Endothelial cell of umbilical vein (primary cell): ENCODE measurements around the gene N4BP3. TPM values are rescaled to one million over a fixed set of nuclear protein-coding genes. Genes with fewer than 3 reads are reported as not detected.

Experiments
- BruUV-seq: library from RNA; stranded (reverse); fragments of 400-500 nt; replicated peaks from 2 replicates; lab custom pipeline; 2021; lab: Mats Ljungman, UMichigan
- CTCF ChIA-PET: fragments of 300-600, 350-600 bp; sonication (Branson Sonifier 250); formaldehyde crosslinking; loops from one replicate; lab custom pipeline; 2021; ENCODE audit warnings: antibody characterized with exemption, inconsistent platforms; lab: Charles Lee
- POLR2A ChIA-PET: fragments of 300-600, 350-600 bp; sonication (Branson Sonifier 250); formaldehyde crosslinking; loops from one replicate; lab custom pipeline; 2021; ENCODE audit warnings: antibody characterized with exemption, inconsistent platforms; lab: Charles Lee
- DNase-seq: peaks from one replicate; pipeline ENCODE4 v3.0.0-alpha.2; 2011; ENCODE audit warnings: low read depth, low spot score
- FAIRE-seq: peaks from 2 replicates; lab custom pipeline; 2011; peaks lifted over from hg19 to GRCh38; lab: Jason Lieb, UNC
- H2AFZ ChIP-seq: 2 replicates; pipeline ENCODE4 v1.6.0; 2012; ENCODE audit warnings: low read depth, low read length, control low read depth, inconsistent platforms
- H3K27ac ChIP-seq: 2 replicates; pipeline ENCODE4 v1.5.1; 2011; ENCODE audit warnings: low read depth, mild to moderate bottlenecking, control low read depth, low read length, moderate library complexity; ENCODE audit not compliant: insufficient read depth
- H3K27me3 ChIP-seq, 2 experiments: 2 replicates each; pipeline versions ENCODE4 v1.6.0 to v1.6.1; 2011; ENCODE audit warnings: low read length in 2 of 2, mixed read lengths in 1 of 2; ENCODE audit not compliant: control insufficient read depth in 2 of 2, insufficient read depth in 2 of 2
- H3K36me3 ChIP-seq, 2 experiments: 2 replicates in 1 of 2; 3 replicates in 1 of 2; pipeline ENCODE4 v1.5.1; 2011; ENCODE audit warnings: low read length in 2 of 2, mild to moderate bottlenecking in 1 of 2, moderate library complexity in 1 of 2; ENCODE audit not compliant: control insufficient read depth in 2 of 2, insufficient read depth in 2 of 2; ENCODE audit errors: extremely low read depth in 1 of 2
- H3K4me1 ChIP-seq: 3 replicates; pipeline ENCODE4 v1.5.1; 2011; ENCODE audit warnings: mild to moderate bottlenecking, low read length; ENCODE audit not compliant: control insufficient read depth, insufficient read depth; ENCODE audit errors: extremely low read depth
- H3K4me2 ChIP-seq: 2 replicates; pipeline ENCODE4 v1.6.1; 2011; ENCODE audit warnings: low read length, control low read depth, mixed read lengths; ENCODE audit not compliant: insufficient read depth
- H3K4me3 ChIP-seq, 3 experiments: fragments of 200-600 bp in 1 of 3; sonication (generic), shearing (Covaris generic) in 1 of 3; replicated peaks in 1 of 3; 2 replicates each; pipeline ENCODE4 v1.5.1; 2011 to 2016; ENCODE audit warnings: control low read depth in 3 of 3, low read length in 3 of 3, mild to moderate bottlenecking in 2 of 3, inconsistent platforms in 1 of 3, low read depth in 1 of 3, moderate library complexity in 1 of 3; ENCODE audit not compliant: insufficient read depth in 1 of 3
- H3K79me2 ChIP-seq: 2 replicates; pipeline ENCODE4 v1.6.0; 2012; ENCODE audit warnings: low read length, inconsistent platforms; ENCODE audit not compliant: control insufficient read depth, insufficient read depth
- H3K9ac ChIP-seq: replicated peaks from 2 replicates; pipeline ENCODE3; 2011; ENCODE audit warnings: low read length, control low read depth; ENCODE audit not compliant: insufficient read depth; ENCODE audit errors: extremely low read depth
- H3K9me1 ChIP-seq: replicated peaks from 3 replicates; pipeline ENCODE4 v1.6.0; 2011; ENCODE audit warnings: mild to moderate bottlenecking, low read length; ENCODE audit not compliant: control insufficient read depth, insufficient read depth; ENCODE audit errors: extremely low read depth
- H3K9me3 ChIP-seq: replicated peaks from 2 replicates; pipeline ENCODE4 v1.5.1; 2012; ENCODE audit warnings: low read length, inconsistent platforms; ENCODE audit not compliant: control insufficient read depth, insufficient read depth
- H4K20me1 ChIP-seq: replicated peaks from 2 replicates; pipeline ENCODE3; 2011; ENCODE audit warnings: mild to moderate bottlenecking, low read length; ENCODE audit not compliant: control insufficient read depth, insufficient read depth; ENCODE audit errors: extremely low read depth
- CTCF ChIP-seq, 2 donors: IDR thresholded peaks; 1 replicate in 1 of 2; 2 replicates in 1 of 2; pipeline ENCODE4 v1.5.1; 2011; ENCODE audit warnings: low read length in 2 of 2, mild to moderate bottlenecking in 2 of 2, moderate library complexity in 2 of 2, control low read depth in 1 of 2, inconsistent platforms in 1 of 2, low read depth in 1 of 2; ENCODE audit not compliant: insufficient read depth in 1 of 2; ENCODE audit errors: extremely low read depth in 1 of 2
- EZH2 ChIP-seq: IDR thresholded peaks from 2 replicates; pipeline ENCODE4 v1.6.1; 2012; ENCODE audit warnings: borderline replicate concordance, low read depth, mild to moderate bottlenecking, moderate library complexity, low read length, inconsistent platforms; ENCODE audit not compliant: severe bottlenecking
- FOS ChIP-seq: IDR thresholded peaks from 2 replicates; pipeline ENCODE4 v1.6.1; 2011; ENCODE audit warnings: mild to moderate bottlenecking, low read length, moderate library complexity, borderline replicate concordance; ENCODE audit not compliant: insufficient read depth
- GATA2 ChIP-seq: IDR thresholded peaks from 2 replicates; pipeline ENCODE4 v1.7.0; 2011; ENCODE audit warnings: low read depth, mild to moderate bottlenecking, moderate library complexity, mixed read lengths, low read length; ENCODE audit not compliant: insufficient read length, insufficient read depth
- JUN ChIP-seq: IDR thresholded peaks from 2 replicates; pipeline ENCODE4 v1.6.1; 2011; ENCODE audit warnings: borderline replicate concordance, low read depth; ENCODE audit not compliant: insufficient read length, insufficient read depth
- MAX ChIP-seq: IDR thresholded peaks from 2 replicates; pipeline ENCODE4 v1.6.1; 2011; ENCODE audit not compliant: insufficient read depth, insufficient read length
- MYC ChIP-seq: IDR thresholded peaks from one replicate; pipeline ENCODE4 v1.6.1; 2011; ENCODE audit warnings: mild to moderate bottlenecking, low read depth, low read length
- POLR2A ChIP-seq: IDR thresholded peaks from 2 replicates; pipeline ENCODE4 v1.6.1; 2012; ENCODE audit warnings: low read depth, mild to moderate bottlenecking, control low read depth, low read length
- POLR2AphosphoS5 ChIP-seq: IDR thresholded peaks from 2 replicates; pipeline ENCODE4 v1.6.1; 2012; ENCODE audit warnings: low read depth, mild to moderate bottlenecking, control low read depth, low read length, moderate library complexity; ENCODE audit not compliant: insufficient read depth
- dilution Hi-C: fragments of 300-500 bp; cut with MboI; formaldehyde crosslinking; loops from one replicate; pipeline ENCODE4 v1.15.0; 2019; ENCODE audit warnings: low sequenced_read_pairs; ENCODE audit not compliant: extremely low pct_ligation_motif_present
- intact Hi-C: fragments of 100-400 bp; cut with micrococcal nuclease; formaldehyde crosslinking; loops from one replicate; pipeline ENCODE4 v1.10.0; 2022
- polyA plus RNA-seq, 4 experiments: library from polyadenylated mRNA; depleted of rRNA in 3 of 4; stranded (reverse) in 3 of 4; unstranded in 1 of 4; fragments of >200 nt; gene quantifications; 2 replicates each; pipeline versions ENCODE4 v1.2.1 to v1.2.3, GENCODE V29; 2011 to 2012; ENCODE audit warnings: missing spikeins in 1 of 4
- total RNA-seq: library from RNA; stranded (reverse); gene quantifications from 2 replicates; pipeline ENCODE4 v1.2.3, GENCODE V29; 2021

Gene N4BP3
- total and polyA plus RNA-seq, 2 donors (not counting 3 experiments of a cell fraction or from before 2014, with no cell fraction given) = 11.8 to 38.2 TPM

GRCh38 chr5:178162481-178162880, 49.1 kb downstream of the N4BP3 start:
- DNase-seq (no peak), FAIRE-seq (no peak)
- POLR2A ChIA-PET = interaction anchor here (1.4 kb wide), 1 partner anchor 9 kb away, joined by 3 read pairs; the partner anchor contains the start of gene NHP2
- CTCF ChIA-PET = interaction anchor here (0.6 to 3.3 kb wide), 4 partner anchors 9 to 90 kb away, joined by 3 to 104 read pairs (median 6); partner anchors contain the start of gene NHP2
- BruUV-seq = no TSS peak
- Histone ChIP-seq H3K27ac (no peak overlapping the region), H3K36me3 (no peaks in the 10 kb centered on the region), H4K20me1 (no peaks in the 10 kb centered on the region), H3K4me1 (no peaks in the 10 kb centered on the region), H3K9me1 (no peaks in the 10 kb centered on the region), H3K79me2 (no peaks in the 10 kb centered on the region), H2AFZ (no peak overlapping the region), H3K4me2 (no peak overlapping the region), H3K9ac (no peak overlapping the region), H3K9me3 (no peaks in the 10 kb centered on the region), H3K27me3 (peaks cover 4% of the 10 kb centered on the region in 2 experiments), H3K4me3 (no peak overlapping the region)
- dilution Hi-C loops (no loop called here), intact Hi-C loops (no loop called here)
- TF ChIP-seq POLR2AphosphoS5 (no peak), MAX (no peak), JUN (no peak), GATA2 (no peak), POLR2A (no peak), FOS (no peak), MYC (no peak), CTCF (IDR thresholded peaks at IDR 0.05; ENCODE audit: extremely low read depth in 1 of 2, insufficient read depth in 1 of 2, low read depth in 1 of 2, low read length in 2 of 2) (no peak), EZH2 (no peak)
